CD8-positive, alpha-beta memory T cell (primary cell): Measurements from ENCODE around the gene TEKTIP1. TPM values are rescaled to one million over a fixed set of nuclear protein-coding genes. Genes with fewer than 3 reads are reported as not detected.

ENCODE experiments used
- CTCF ChIA-PET: fragments of 350-600 bp; sonication (Branson Sonifier 250); formaldehyde crosslinking; loops from one replicate; lab custom pipeline; 2021; ENCODE audit warnings: antibody characterized with exemption; lab: Charles Lee
- POLR2A ChIA-PET: fragments of 350-600 bp; sonication (Branson Sonifier 250); formaldehyde crosslinking; loops from one replicate; lab custom pipeline; 2021; ENCODE audit warnings: antibody characterized with exemption; lab: Charles Lee
- DNase-seq, 5 donors: peaks; one replicate each; pipeline versions ENCODE4 v3.0.0 to v3.0.0-alpha.2; 2020 to 2022; ENCODE audit warnings: mixed read lengths in 1 of 5
- H3K27ac ChIP-seq: one replicate; pipeline ENCODE4 v1.7.0; 2013; ENCODE audit warnings: low read depth, mild to moderate bottlenecking, low read length, moderate library complexity
- H3K27me3 ChIP-seq: 2 replicates; pipeline ENCODE4 v1.7.0; 2013; ENCODE audit warnings: low read length, mild to moderate bottlenecking; ENCODE audit not compliant: insufficient read depth, poor library complexity, severe bottlenecking
- H3K36me3 ChIP-seq: 2 replicates; pipeline ENCODE4 v1.7.0; 2013; ENCODE audit warnings: mild to moderate bottlenecking, low read length, moderate library complexity; ENCODE audit not compliant: insufficient read depth
- H3K4me1 ChIP-seq: 2 replicates; pipeline ENCODE4 v1.7.0; 2013; ENCODE audit warnings: mild to moderate bottlenecking, low read length, moderate library complexity; ENCODE audit not compliant: insufficient read depth
- H3K4me3 ChIP-seq: 2 replicates; pipeline ENCODE4 v1.7.0; 2013; ENCODE audit warnings: mild to moderate bottlenecking, low read length
- H3K9me3 ChIP-seq: 2 replicates; pipeline ENCODE4 v1.7.0; 2013; ENCODE audit warnings: mild to moderate bottlenecking, low read length
- H3K27ac Mint-ChIP-seq, 8 donors: one replicate each; pipeline ENCODE4 v1.8.0; 2020 to 2021; ENCODE audit warnings: mixed read lengths in 8 of 8, mild to moderate bottlenecking in 6 of 8, inconsistent platforms in 3 of 8, moderate library complexity in 3 of 8
- H3K27me3 Mint-ChIP-seq, 2 donors: one replicate each; pipeline ENCODE4 v1.8.0; 2020 to 2021; ENCODE audit warnings: mixed read lengths in 2 of 2, mild to moderate bottlenecking in 1 of 2, moderate library complexity in 1 of 2
- H3K36me3 Mint-ChIP-seq, 3 donors: one replicate each; pipeline ENCODE4 v1.8.0; 2020 to 2021; ENCODE audit warnings: mixed read lengths in 3 of 3, inconsistent platforms in 1 of 3, mild to moderate bottlenecking in 1 of 3
- H3K4me1 Mint-ChIP-seq, 3 donors: one replicate each; pipeline ENCODE4 v1.8.0; 2020 to 2021; ENCODE audit warnings: mixed read lengths in 3 of 3, inconsistent platforms in 1 of 3, mild to moderate bottlenecking in 1 of 3
- H3K4me3 Mint-ChIP-seq, 7 donors: one replicate each; pipeline ENCODE4 v1.8.0; 2020 to 2021; ENCODE audit warnings: mixed read lengths in 7 of 7, mild to moderate bottlenecking in 6 of 7, moderate library complexity in 4 of 7, inconsistent platforms in 2 of 7
- H3K9me3 Mint-ChIP-seq, 5 donors: one replicate each; pipeline ENCODE4 v1.8.0; 2020 to 2022; ENCODE audit warnings: mixed read lengths in 5 of 5, mild to moderate bottlenecking in 3 of 5, moderate library complexity in 2 of 5, inconsistent platforms in 1 of 5
- polyA plus RNA-seq: library from polyadenylated mRNA; unstranded; fragments of 300-500 nt; fragmentation: Illumina TruSeq; gene quantifications from one replicate; pipeline ENCODE4 v1.2.3, GENCODE V29; 2021
- total RNA-seq, 2 experiments: library from RNA; stranded (reverse); gene quantifications; one replicate each; pipeline ENCODE4 v1.2.3, GENCODE V29; 2021

TEKTIP1 gene
- total and polyA plus RNA-seq, 3 experiments from 2014 or later = 0.38 to 1.2 (median 1.0) TPM

GRCh38 chr19:3516675-3517207 lies 22.2 kb upstream of the TEKTIP1 start:
- H3K27ac ChIP-seq = no peak overlapping the region
- H3K27ac Mint-ChIP-seq = peak overlapping the region in 6 of 8 donors; percentile 68 to 88 (median 86)
- peaks cover 19% of the 10 kb centered on the region for H3K4me1 ChIP-seq
- no peaks in the 10 kb centered on the region for H3K9me3 ChIP-seq
- ChIA-PET POLR2A (interaction anchor here (0.5 kb wide), 1 partner anchor 37 kb away, joined by 7 read pairs; no protein-coding TSS in a partner anchor), CTCF (interaction anchor here (1.9 kb wide), 1 partner anchor 16 kb away, joined by 5 read pairs; the partner anchor contains the start of gene DOHH)
- H3K4me3 Mint-ChIP-seq = peak overlapping the region in 2 of 7 donors; percentile 18 to 41
- no peaks in the 10 kb centered on the region for H3K27me3 Mint-ChIP-seq
- H3K9me3 Mint-ChIP-seq = no peaks in the 10 kb centered on the region
- no peaks in the 10 kb centered on the region for H3K36me3 ChIP-seq
- DNase-seq = peak; percentile 27 to 77 (median 64)
- peaks cover 27 to 66% (median 33%) of the 10 kb centered on the region in 3 donors for H3K4me1 Mint-ChIP-seq
- no peak overlapping the region for H3K4me3 ChIP-seq
- no peaks in the 10 kb centered on the region for H3K27me3 ChIP-seq
- H3K36me3 Mint-ChIP-seq = peaks cover 0 to 37% (median 4%) of the 10 kb centered on the region in 3 donors

DNA sequence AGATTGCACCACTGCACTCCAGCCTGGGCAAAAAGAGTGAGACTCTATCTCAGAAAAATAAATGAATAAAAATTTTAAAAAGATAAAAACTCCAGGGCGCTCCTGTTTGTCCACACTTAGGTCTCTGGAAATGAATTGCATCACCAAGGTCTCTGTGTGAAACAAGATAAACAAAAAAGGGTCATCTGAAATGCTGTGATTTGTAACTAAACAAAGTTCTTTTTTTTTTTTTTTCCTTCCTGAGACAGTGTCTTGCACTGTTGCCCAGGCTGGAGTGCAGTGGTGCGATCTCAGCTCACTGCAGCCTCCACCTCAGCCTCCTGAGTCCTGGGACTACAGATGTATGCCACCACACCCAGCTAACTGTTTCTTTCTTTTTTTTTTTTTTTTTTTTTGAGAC lies 21.3 kb upstream of the TEKTIP1 start:
- H3K36me3 Mint-ChIP-seq = peaks cover 0 to 36% (median 4%) of the 10 kb centered on the region in 3 donors
- Histone ChIP-seq H3K36me3 (no peaks in the 10 kb centered on the region), H3K9me3 (no peaks in the 10 kb centered on the region), H3K4me1 (peaks cover 19% of the 10 kb centered on the region), H3K4me3 (no peak overlapping the region), H3K27ac (no peak overlapping the region), H3K27me3 (no peaks in the 10 kb centered on the region)
- H3K27me3 Mint-ChIP-seq = no peaks in the 10 kb centered on the region
- peaks cover 24 to 60% (median 33%) of the 10 kb centered on the region in 3 donors for H3K4me1 Mint-ChIP-seq
- ChIA-PET CTCF (interaction anchor here (0.7 to 1.9 kb wide), 2 partner anchors 17 to 20 kb away, joined by 3 to 5 read pairs; partner anchors contain the start of gene DOHH), POLR2A (no interaction called here)
- no peaks in the 10 kb centered on the region for H3K9me3 Mint-ChIP-seq
- peak overlapping the region in 1 of 8 donors; percentile 54 for H3K27ac Mint-ChIP-seq
- no peak for DNase-seq
- no peak overlapping the region for H3K4me3 Mint-ChIP-seq

GRCh38 chr19:3518255-3518654 lies 20.7 kb upstream of the TEKTIP1 start:
- Histone ChIP-seq H3K9me3 (no peaks in the 10 kb centered on the region), H3K27me3 (no peaks in the 10 kb centered on the region), H3K4me1 (peaks cover 19% of the 10 kb centered on the region), H3K4me3 (no peak overlapping the region), H3K27ac (no peak overlapping the region), H3K36me3 (no peaks in the 10 kb centered on the region)
- H3K36me3 Mint-ChIP-seq = peaks cover 0 to 39% (median 4%) of the 10 kb centered on the region in 3 donors
- POLR2A ChIA-PET = no interaction called here
- CTCF ChIA-PET = interaction anchor here (1.9 kb wide), 1 partner anchor 18 kb away, joined by 5 read pairs; the partner anchor contains the start of gene DOHH
- DNase-seq = no peak
- H3K4me3 Mint-ChIP-seq = no peak overlapping the region
- no peaks in the 10 kb centered on the region for H3K27me3 Mint-ChIP-seq
- H3K4me1 Mint-ChIP-seq = peaks cover 23 to 59% (median 33%) of the 10 kb centered on the region in 3 donors
- H3K9me3 Mint-ChIP-seq = no peaks in the 10 kb centered on the region
- H3K27ac Mint-ChIP-seq = peak overlapping the region in 5 of 8 donors; percentile 48 to 70 (median 66)

- Mint-ChIP-seq H3K27me3 (no peaks in the 10 kb centered on the region), H3K4me3 (no peak overlapping the region), H3K36me3 (peaks cover 0 to 42% (median 4%) of the 10 kb centered on the region in 3 donors), H3K4me1 (peaks cover 22 to 57% (median 33%) of the 10 kb centered on the region in 3 donors), H3K9me3 (no peaks in the 10 kb centered on the region), H3K27ac (peak overlapping the region in 5 of 8 donors; percentile 48 to 75 (median 70))
- Histone ChIP-seq H3K27me3 (no peaks in the 10 kb centered on the region), H3K4me3 (no peak overlapping the region), H3K27ac (no peak overlapping the region), H3K4me1 (peaks cover 19% of the 10 kb centered on the region), H3K9me3 (no peaks in the 10 kb centered on the region), H3K36me3 (no peaks in the 10 kb centered on the region)
- CTCF ChIA-PET = interaction anchor here (1.9 kb wide), 1 partner anchor 18 kb away, joined by 5 read pairs; the partner anchor contains the start of gene DOHH
- POLR2A ChIA-PET = no interaction called here
- no peak for DNase-seq
Observed at GRCh38 chr19:3518659-3519058, 20.3 kb upstream of the TEKTIP1 start.

DNA sequence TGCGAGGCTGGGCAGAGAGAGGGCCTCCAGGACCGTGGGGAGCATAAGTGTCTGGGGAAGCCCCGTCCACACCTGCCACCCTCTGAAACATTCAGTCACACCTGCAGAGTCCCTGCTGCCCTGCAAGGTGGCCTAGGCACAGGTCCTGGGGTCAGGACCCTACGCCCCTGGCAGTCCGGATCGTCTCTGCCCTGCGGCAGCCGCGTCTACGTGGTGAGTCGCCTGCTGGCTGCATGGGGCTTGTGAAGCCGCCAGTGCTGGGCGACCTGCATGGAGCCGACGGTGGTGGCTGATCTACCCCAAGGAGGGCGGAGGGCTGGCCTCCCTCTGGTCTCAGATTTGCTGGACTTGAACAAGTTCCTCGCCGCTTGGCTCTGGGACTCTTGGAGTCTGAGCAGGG lies 19.8 kb upstream of the TEKTIP1 start:
- H3K27ac ChIP-seq = no peak overlapping the region
- peaks cover 0 to 45% (median 4%) of the 10 kb centered on the region in 3 donors for H3K36me3 Mint-ChIP-seq
- no peaks in the 10 kb centered on the region for H3K36me3 ChIP-seq
- H3K4me1 Mint-ChIP-seq = peaks cover 21 to 54% (median 32%) of the 10 kb centered on the region in 3 donors
- peaks cover 19% of the 10 kb centered on the region for H3K4me1 ChIP-seq
- H3K4me3 ChIP-seq = no peak overlapping the region
- no peak overlapping the region for H3K4me3 Mint-ChIP-seq
- no peak for DNase-seq
- ChIA-PET POLR2A (no interaction called here), CTCF (no interaction called here)
- no peaks in the 10 kb centered on the region for H3K27me3 Mint-ChIP-seq
- no peaks in the 10 kb centered on the region for H3K9me3 ChIP-seq
- peak overlapping the region in 1 of 8 donors; percentile 75 for H3K27ac Mint-ChIP-seq
- H3K27me3 ChIP-seq = no peaks in the 10 kb centered on the region
- H3K9me3 Mint-ChIP-seq = no peaks in the 10 kb centered on the region

- H3K36me3 Mint-ChIP-seq = peaks cover 0 to 49% (median 4%) of the 10 kb centered on the region in 3 donors
- H3K9me3 ChIP-seq = no peaks in the 10 kb centered on the region
- peaks cover 19% of the 10 kb centered on the region for H3K4me1 ChIP-seq
- no peak overlapping the region for H3K4me3 Mint-ChIP-seq
- H3K4me3 ChIP-seq = no peak overlapping the region
- no peaks in the 10 kb centered on the region for H3K27me3 Mint-ChIP-seq
- no peaks in the 10 kb centered on the region for H3K9me3 Mint-ChIP-seq
- H3K4me1 Mint-ChIP-seq = peaks cover 13 to 43% (median 27%) of the 10 kb centered on the region in 3 donors
- H3K27ac Mint-ChIP-seq = peak overlapping the region in 3 of 8 donors; percentile 27 to 78 (median 53)
- CTCF ChIA-PET = interaction anchor here (0.9 kb wide), 1 partner anchor 102 kb away, joined by 3 read pairs; no protein-coding TSS in a partner anchor
- POLR2A ChIA-PET = no interaction called here
- peak overlapping the region; percentile 18 for H3K27ac ChIP-seq
- no peaks in the 10 kb centered on the region for H3K36me3 ChIP-seq
- DNase-seq = no peak
- no peaks in the 10 kb centered on the region for H3K27me3 ChIP-seq
Observed at GRCh38 chr19:3520166-3521103, 18.5 kb upstream of the TEKTIP1 start.

DNA sequence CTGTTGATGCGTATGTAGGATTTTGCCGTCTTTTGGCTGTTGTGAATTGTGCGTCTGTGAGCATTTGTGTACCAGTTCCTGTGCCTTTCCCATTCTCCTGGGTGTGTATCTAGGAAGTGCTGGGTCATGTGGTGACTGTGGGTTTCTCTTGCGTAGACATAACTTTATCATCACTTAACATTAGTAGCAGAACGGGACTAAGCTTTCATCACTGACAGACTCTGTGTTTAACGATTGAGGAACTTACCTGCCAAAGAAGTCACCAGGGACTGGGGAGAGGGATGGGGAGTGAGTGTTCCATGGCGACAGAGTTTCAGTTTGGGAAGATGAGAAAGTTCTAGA lies 17.9 kb upstream of the TEKTIP1 start:
- Mint-ChIP-seq H3K27ac (peak overlapping the region in 3 of 8 donors; percentile 27 to 78 (median 53)), H3K4me3 (no peak overlapping the region), H3K27me3 (no peaks in the 10 kb centered on the region), H3K36me3 (peaks cover 0 to 50% (median 4%) of the 10 kb centered on the region in 3 donors), H3K9me3 (no peaks in the 10 kb centered on the region), H3K4me1 (peaks cover 11 to 37% (median 22%) of the 10 kb centered on the region in 3 donors)
- ChIA-PET CTCF (interaction anchor here (0.9 kb wide), 1 partner anchor 102 kb away, joined by 3 read pairs; no protein-coding TSS in a partner anchor), POLR2A (no interaction called here)
- Histone ChIP-seq H3K27ac (peak overlapping the region; percentile 18), H3K4me3 (no peak overlapping the region), H3K27me3 (no peaks in the 10 kb centered on the region), H3K9me3 (no peaks in the 10 kb centered on the region), H3K4me1 (peaks cover 15% of the 10 kb centered on the region), H3K36me3 (no peaks in the 10 kb centered on the region)
- DNase-seq = no peak
